Measurements from ENCODE around the gene SIGLEC8. TPM values are rescaled to one million over a fixed set of nuclear protein-coding genes. Genes with fewer than 3 reads are reported as not detected.
A peak's percentile ranks its signal among the peaks of the same experiment; 100 is the strongest.

Gene SIGLEC8
- total and polyA plus RNA-seq, 9 of the 15 experiments (the other 6 are each of a cell fraction or from before 2014, with no cell fraction given) = 0.04 to 0.65 (median 0.39) TPM

GRCh38 chr19:51441410-51442390 is 16.6 kb downstream of the SIGLEC8 start (continued):
- TF ChIP-seq ATF3 (IDR thresholded peaks at IDR 0.05) (peak; percentile 74), ATF3 (CRISPR knock-in tag; conservative IDR thresholded peaks at IDR 0.05) (0 out of 2 replicates have a peak, but pooled peaks have one; percentile 24), ZC3H4 (CRISPR knock-in tag; IDR thresholded peaks at IDR 0.05; ENCODE audit: borderline replicate concordance) (no peak), EZH2 (IDR thresholded peaks at IDR 0.05; ENCODE audit: borderline replicate concordance, low read depth, low read length) (no peak), THRAP3 (IDR thresholded peaks at IDR 0.05; ENCODE audit: borderline replicate concordance) (no peak), ILK (tag; IDR thresholded peaks at IDR 0.05; ENCODE audit: borderline replicate concordance, low read depth) (no peak), MBD2 (IDR thresholded peaks at IDR 0.05; ENCODE audit: borderline replicate concordance, low read depth) (no peak), ZNF175 (CRISPR knock-in tag; IDR thresholded peaks at IDR 0.05; ENCODE audit: low read depth) (no peak), TAF1 (IDR thresholded peaks at IDR 0.05; ENCODE audit: control insufficient read depth, extremely low read depth, insufficient read depth, low read length, severe bottlenecking) (peak; percentile 18), SAP30 (IDR thresholded peaks at IDR 0.05; ENCODE audit: borderline replicate concordance, insufficient read depth, low read depth, low read length, poor library complexity, severe bottlenecking) (no peak), SRF (CRISPR knock-in tag; IDR thresholded peaks at IDR 0.05) (no peak), POLR3G (IDR thresholded peaks at IDR 0.05; ENCODE audit: extremely low read depth, insufficient read length, insufficient replicate concordance) (no peak), E2F8 (IDR thresholded peaks at IDR 0.05; ENCODE audit: low read depth, partially characterized antibody) (no peak), MYC (IDR thresholded peaks at IDR 0.05; ENCODE audit: low read depth, low read length) (0 out of 2 replicates have a peak, but pooled peaks have one; percentile 39), MYC (CRISPR knock-in tag; IDR thresholded peaks at IDR 0.05; ENCODE audit: borderline replicate concordance, low read depth) (no peak; the same call in 1 of the 2 replicates), USF1 (CRISPR knock-in tag; IDR thresholded peaks at IDR 0.05) (peak; percentile 44; the same call in 1 of the 2 replicates), HNRNPUL1 (IDR thresholded peaks at IDR 0.05; ENCODE audit: low read length) (no peak), HNRNPLL (IDR thresholded peaks at IDR 0.05; ENCODE audit: low read depth, low read length, poor library complexity, severe bottlenecking) (no peak), CBFA2T3 (IDR thresholded peaks at IDR 0.05) (no peak), IRF1 (CRISPR knock-in tag; IDR thresholded peaks at IDR 0.05; ENCODE audit: borderline replicate concordance) (no peak), ZNF507 (tag; conservative IDR thresholded peaks at IDR 0.05) (no peak)

Measured in K562 (cell line).